Liver (tissue), 9 donors: Measurements from ENCODE around the gene MB21D2. TPM values are rescaled to one million over a fixed set of nuclear protein-coding genes. Genes with fewer than 3 reads are reported as not detected.

Experiments used
- DNase-seq: peaks from one replicate; pipeline ENCODE4 v3.0.0-alpha.2; 2017; ENCODE audit warnings: low spot score
- H3K27ac ChIP-seq, 2 donors: one replicate each; pipeline ENCODE4 v1.7.0; 2013; ENCODE audit warnings: inconsistent platforms in 2 of 2, low read length in 2 of 2, control low read depth in 1 of 2, low read depth in 1 of 2, mild to moderate bottlenecking in 1 of 2
- H3K27me3 ChIP-seq, 4 donors: one replicate each; pipeline versions ENCODE4 v1.6.1 to v1.7.0; 2013; ENCODE audit warnings: low read length in 3 of 4, inconsistent platforms in 1 of 4, mild to moderate bottlenecking in 1 of 4, moderate library complexity in 1 of 4; ENCODE audit not compliant: control insufficient read depth in 4 of 4, insufficient read depth in 4 of 4
- H3K36me3 ChIP-seq, 4 donors: one replicate each; pipeline versions ENCODE4 v1.6.1 to v1.7.0; 2013; ENCODE audit warnings: low read length in 3 of 4, mild to moderate bottlenecking in 3 of 4, low read depth in 1 of 4, moderate library complexity in 1 of 4; ENCODE audit not compliant: control insufficient read depth in 4 of 4, insufficient read depth in 3 of 4
- H3K4me1 ChIP-seq, 4 donors: one replicate each; pipeline versions ENCODE4 v1.6.1 to v1.7.0; 2013; ENCODE audit warnings: low read length in 3 of 4, mild to moderate bottlenecking in 3 of 4, moderate library complexity in 1 of 4; ENCODE audit not compliant: control insufficient read depth in 4 of 4, insufficient read depth in 4 of 4
- H3K4me3 ChIP-seq, 3 donors: one replicate each; pipeline versions ENCODE4 v1.6.1 to v1.7.0; 2013; ENCODE audit warnings: low read length in 3 of 3, control low read depth in 1 of 3, low read depth in 1 of 3, mild to moderate bottlenecking in 1 of 3
- H3K9ac ChIP-seq, 2 donors: one replicate each; pipeline ENCODE4 v1.7.0; 2013; ENCODE audit warnings: low read length in 2 of 2, mild to moderate bottlenecking in 2 of 2, moderate library complexity in 2 of 2, control low read depth in 1 of 2, low read depth in 1 of 2
- H3K9me3 ChIP-seq, 4 donors: one replicate each; pipeline versions ENCODE4 v1.6.1 to v1.7.0; 2013; ENCODE audit warnings: low read length in 3 of 4; ENCODE audit not compliant: control insufficient read depth in 4 of 4
- ATF3 ChIP-seq: IDR thresholded peaks from 2 replicates; pipeline ENCODE4 v1.6.1; 2016; ENCODE audit warnings: antibody characterized with exemption
- CTCF ChIP-seq: fragments of 150-350 bp; IDR thresholded peaks from 2 replicates; pipeline ENCODE4 v1.5.1; 2017; ENCODE audit warnings: improper control_type of control experiment, low read depth, low read length; ENCODE audit not compliant: missing input control
- EGR1 ChIP-seq, 2 donors: IDR thresholded peaks; 2 replicates each; pipeline ENCODE4 v1.6.1; 2016 to 2018; ENCODE audit warnings: antibody characterized with exemption in 2 of 2, low read depth in 2 of 2
- GABPA ChIP-seq, 2 donors: IDR thresholded peaks in 1 of 2; conservative IDR thresholded peaks in 1 of 2; 2 replicates each; pipeline ENCODE4 v1.6.1; 2016; ENCODE audit warnings: antibody characterized with exemption in 2 of 2, mild to moderate bottlenecking in 1 of 2, moderate library complexity in 1 of 2
- HNF4G ChIP-seq: IDR thresholded peaks from 2 replicates; pipeline ENCODE4 v1.6.1; 2016; ENCODE audit warnings: antibody characterized with exemption
- RAD21 ChIP-seq, 2 donors: IDR thresholded peaks; 2 replicates each; pipeline ENCODE4 v1.6.1; 2016; ENCODE audit warnings: antibody characterized with exemption in 2 of 2, mild to moderate bottlenecking in 2 of 2
- REST ChIP-seq: IDR thresholded peaks from 2 replicates; pipeline ENCODE4 v1.6.1; 2016; ENCODE audit warnings: antibody characterized with exemption, mild to moderate bottlenecking
- SP1 ChIP-seq: IDR thresholded peaks from 2 replicates; pipeline ENCODE4 v1.6.1; 2018; ENCODE audit warnings: antibody characterized with exemption, mild to moderate bottlenecking
- TAF1 ChIP-seq: conservative IDR thresholded peaks from 2 replicates; pipeline ENCODE4 v1.6.1; 2016; ENCODE audit warnings: antibody characterized with exemption, mild to moderate bottlenecking
- WGBS: extraction: QIAGEN DNeasy Blood & Tissue Kit; methylation state at CpG from one replicate; pipeline ENCODE4 v1.1.7; 2013; 5-methylcytosine and 5-hydroxymethylcytosine counted together
- polyA plus RNA-seq, 2 donors: library from polyadenylated mRNA; stranded (reverse) in 1 of 2; unstranded in 1 of 2; fragments of 200-250 nt in 1 of 2; fragments of >200 nt in 1 of 2; fragmentation: Nextera tagmentation in 1 of 2; extraction: Ambion mirVana in 1 of 2; gene quantifications; one replicate each; pipeline versions ENCODE4 v1.2.1 to v1.2.3, GENCODE V29; 2013 to 2015
- total RNA-seq, 2 donors: library from RNA; depleted of rRNA; stranded (reverse); fragments of >200 nt; gene quantifications; one replicate each; pipeline ENCODE4 v1.2.3, GENCODE V29; 2014
- donor health status: healthy.
- donor health status: healthy.
- donor health status: healthy.
- donor health status: healthy.
- donor health status: healthy.

MB21D2 gene
- total and polyA plus RNA-seq, 4 donors = 0.13 to 1.9 (median 0.46) TPM

GRCh38 chr3:192887701-192888100 is 30.0 kb downstream of the MB21D2 start:
- no peak overlapping the region for H3K4me3 ChIP-seq
- no peaks in the 10 kb centered on the region for H3K9me3 ChIP-seq
- WGBS = 70% methylated on average over 7 of the region's 7 CpGs
- no peak overlapping the region for H3K9ac ChIP-seq
- no peak for TF ChIP-seq TAF1
- H3K27ac ChIP-seq = no peak overlapping the region
- H3K27me3 ChIP-seq = no peaks in the 10 kb centered on the region
- no peak for DNase-seq
- H3K36me3 ChIP-seq = no peaks in the 10 kb centered on the region
- no peaks in the 10 kb centered on the region for H3K4me1 ChIP-seq

GRCh38 chr3:192887047-192887446 is 30.6 kb downstream of the MB21D2 start:
- TF ChIP-seq GABPA (IDR thresholded peaks at IDR 0.05 in 1 of 2, conservative IDR thresholded peaks at IDR 0.05 in 1 of 2) (no peak), HNF4G (no peak), RAD21 (IDR thresholded peaks at IDR 0.05) (no peak), SP1 (no peak), TAF1 (no peak), ATF3 (no peak)
- H3K27me3 ChIP-seq = no peaks in the 10 kb centered on the region
- no peak for DNase-seq
- H3K36me3 ChIP-seq = no peaks in the 10 kb centered on the region
- H3K9ac ChIP-seq = no peak overlapping the region
- H3K27ac ChIP-seq = no peak overlapping the region
- H3K9me3 ChIP-seq = no peaks in the 10 kb centered on the region
- no peaks in the 10 kb centered on the region for H3K4me1 ChIP-seq
- H3K4me3 ChIP-seq = no peak overlapping the region
- WGBS = 59% methylated on average over 9 of the region's 9 CpGs

GRCh38 chr3:192884777-192885773 is 32.6 kb downstream of the MB21D2 start:
- no peak overlapping the region for H3K27ac ChIP-seq
- H3K9me3 ChIP-seq = no peaks in the 10 kb centered on the region
- 86% methylated on average over 8 of the region's 8 CpGs for WGBS
- DNase-seq = no peak
- H3K36me3 ChIP-seq = no peaks in the 10 kb centered on the region
- no peaks in the 10 kb centered on the region for H3K27me3 ChIP-seq
- no peak overlapping the region for H3K9ac ChIP-seq
- no peak overlapping the region for H3K4me3 ChIP-seq
- H3K4me1 ChIP-seq = no peaks in the 10 kb centered on the region
- TF ChIP-seq EGR1 (IDR thresholded peaks at IDR 0.05; ENCODE audit: low read depth in 2 of 2) = no peak
- no peak for TF ChIP-seq REST
- no peak for TF ChIP-seq SP1
- no peak for TF ChIP-seq CTCF
